ENCODE data around the gene APEX2. TPM values are rescaled to one million over a fixed set of nuclear protein-coding genes. Genes with fewer than 3 reads are reported as not detected.

The APEX2 gene
- total and polyA plus RNA-seq, 2 experiments from 2014 or later: 10.0 to 20.1 TPM

GRCh38 chrX:55006827-55007621 is 6.9 kb downstream of the APEX2 start (continued):
- TF ChIP-seq REST (IDR thresholded peaks at IDR 0.05; ENCODE audit: unreplicated experiment) (no peak), POLR2AphosphoS5 (IDR thresholded peaks at IDR 0.05; ENCODE audit: low read depth) (no peak), ZNF462 (CRISPR knock-in tag; IDR thresholded peaks at IDR 0.05) (no peak), NANOG (IDR thresholded peaks at IDR 0.05; ENCODE audit: borderline replicate concordance) (no peak), EZH2phosphoT487 (IDR thresholded peaks at IDR 0.05; ENCODE audit: unreplicated experiment) (no peak), ETS1 (IDR thresholded peaks at IDR 0.05) (no peak)

Measured in GM23338 (cell line).